ENCODE results near the gene TBC1D32. TPM values are rescaled to one million over a fixed set of nuclear protein-coding genes. Genes with fewer than 3 reads are reported as not detected.

TBC1D32 gene
- total RNA-seq, 2 experiments from 2014 or later = 9.4 to 9.8 TPM

DNA sequence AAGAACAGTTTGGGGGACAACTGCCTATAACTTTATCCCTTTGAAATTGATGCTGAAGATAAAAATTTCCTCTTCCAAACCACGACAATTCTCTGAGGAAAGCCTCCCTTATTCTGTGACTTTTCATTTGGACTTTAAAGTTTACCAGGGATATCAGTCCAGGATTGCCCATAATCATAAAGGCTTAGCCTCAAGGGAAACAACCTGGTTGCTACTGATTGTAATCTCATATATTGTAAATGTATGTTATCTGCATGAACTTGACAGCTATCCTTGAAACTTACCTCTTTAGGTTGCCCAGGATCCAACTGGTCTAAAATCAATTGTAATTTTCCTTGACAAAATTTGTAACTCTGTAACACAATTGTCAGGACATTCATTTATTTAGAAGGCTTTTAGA is 23.8 kb downstream of the TBC1D32 start:
- Histone ChIP-seq H3K4me3 (ENCODE audit: low read length) (no peak overlapping the region), H3K27ac (ENCODE audit: low read depth in 1 of 2, low read length in 2 of 2) (no peak overlapping the region), H3K9me3 (ENCODE audit: control insufficient read depth in 1 of 2, insufficient read depth in 1 of 2, low read length in 2 of 2) (no peaks in the 10 kb centered on the region), H3K27me3 (ENCODE audit: control insufficient read depth in 1 of 2, insufficient read depth in 2 of 2, low read length in 2 of 2) (no peaks in the 10 kb centered on the region), H3K4me1 (ENCODE audit: insufficient read depth, low read length) (no peaks in the 10 kb centered on the region), H3K36me3 (ENCODE audit: insufficient read depth, low read length) (no peaks in the 10 kb centered on the region)
- H3K27me3 Mint-ChIP-seq = no peaks in the 10 kb centered on the region
- ChIA-PET POLR2A (no interaction called here), CTCF (no interaction called here)
- no peak overlapping the region for H3K4me3 Mint-ChIP-seq
- H3K36me3 Mint-ChIP-seq (ENCODE audit: low read depth) = peaks cover 31% of the 10 kb centered on the region
- peaks cover 2% of the 10 kb centered on the region for H3K9me3 Mint-ChIP-seq
- TF ChIP-seq, protein P1, sequence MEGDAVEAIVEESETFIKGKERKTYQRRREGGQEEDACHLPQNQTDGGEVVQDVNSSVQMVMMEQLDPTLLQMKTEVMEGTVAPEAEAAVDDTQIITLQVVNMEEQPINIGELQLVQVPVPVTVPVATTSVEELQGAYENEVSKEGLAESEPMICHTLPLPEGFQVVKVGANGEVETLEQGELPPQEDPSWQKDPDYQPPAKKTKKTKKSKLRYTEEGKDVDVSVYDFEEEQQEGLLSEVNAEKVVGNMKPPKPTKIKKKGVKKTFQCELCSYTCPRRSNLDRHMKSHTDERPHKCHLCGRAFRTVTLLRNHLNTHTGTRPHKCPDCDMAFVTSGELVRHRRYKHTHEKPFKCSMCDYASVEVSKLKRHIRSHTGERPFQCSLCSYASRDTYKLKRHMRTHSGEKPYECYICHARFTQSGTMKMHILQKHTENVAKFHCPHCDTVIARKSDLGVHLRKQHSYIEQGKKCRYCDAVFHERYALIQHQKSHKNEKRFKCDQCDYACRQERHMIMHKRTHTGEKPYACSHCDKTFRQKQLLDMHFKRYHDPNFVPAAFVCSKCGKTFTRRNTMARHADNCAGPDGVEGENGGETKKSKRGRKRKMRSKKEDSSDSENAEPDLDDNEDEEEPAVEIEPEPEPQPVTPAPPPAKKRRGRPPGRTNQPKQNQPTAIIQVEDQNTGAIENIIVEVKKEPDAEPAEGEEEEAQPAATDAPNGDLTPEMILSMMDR (IDR thresholded peaks at IDR 0.05) = no peak
- ATAC-seq (ENCODE audit: poor library complexity) (no peak), DNase-seq (no peak)
- no peaks in the 10 kb centered on the region for H3K4me1 Mint-ChIP-seq (ENCODE audit: low read depth)
- no peak overlapping the region for H3K27ac Mint-ChIP-seq
- intact Hi-C loops (cut with DNase I, micrococcal nuclease) = loop anchor here in 1 of 2 experiments (10.0 kb wide), 1 partner anchor 724 kb away; no protein-coding TSS in a partner anchor

DNA sequence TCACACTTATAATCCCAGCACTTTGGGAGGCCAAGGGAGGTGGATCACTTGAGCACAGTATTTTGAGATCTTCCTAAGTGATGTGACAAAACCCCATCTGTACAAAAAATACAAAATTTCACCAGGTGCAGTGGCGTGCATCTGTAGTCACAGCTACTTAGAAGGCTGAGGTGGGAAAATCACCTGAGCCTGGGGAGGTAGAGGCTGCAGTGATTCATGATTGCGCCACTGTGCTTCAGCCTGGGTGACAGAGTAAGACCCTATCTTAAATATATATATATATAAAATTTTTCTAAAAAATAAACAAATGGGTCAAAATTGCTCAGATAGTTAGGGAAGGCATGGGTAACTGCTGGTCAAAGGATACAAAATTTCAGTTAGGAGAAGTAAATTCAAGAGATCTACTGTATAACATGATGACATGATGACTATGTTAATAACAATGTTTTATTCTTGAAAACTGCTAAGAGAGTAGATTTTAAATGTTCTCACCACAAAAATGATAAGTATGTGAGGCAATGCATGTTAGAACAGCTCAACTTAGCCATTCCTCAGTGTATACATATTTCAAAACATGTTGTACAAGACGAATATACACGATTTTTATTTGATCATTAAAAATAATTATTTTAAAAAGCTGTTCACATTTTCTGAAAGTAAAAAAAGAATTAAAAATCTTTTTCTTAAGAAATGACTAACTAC is 24.4 kb downstream of the TBC1D32 start:
- CTCF ChIA-PET = no interaction called here
- no peaks in the 10 kb centered on the region for H3K4me1 Mint-ChIP-seq (ENCODE audit: low read depth)

DNA sequence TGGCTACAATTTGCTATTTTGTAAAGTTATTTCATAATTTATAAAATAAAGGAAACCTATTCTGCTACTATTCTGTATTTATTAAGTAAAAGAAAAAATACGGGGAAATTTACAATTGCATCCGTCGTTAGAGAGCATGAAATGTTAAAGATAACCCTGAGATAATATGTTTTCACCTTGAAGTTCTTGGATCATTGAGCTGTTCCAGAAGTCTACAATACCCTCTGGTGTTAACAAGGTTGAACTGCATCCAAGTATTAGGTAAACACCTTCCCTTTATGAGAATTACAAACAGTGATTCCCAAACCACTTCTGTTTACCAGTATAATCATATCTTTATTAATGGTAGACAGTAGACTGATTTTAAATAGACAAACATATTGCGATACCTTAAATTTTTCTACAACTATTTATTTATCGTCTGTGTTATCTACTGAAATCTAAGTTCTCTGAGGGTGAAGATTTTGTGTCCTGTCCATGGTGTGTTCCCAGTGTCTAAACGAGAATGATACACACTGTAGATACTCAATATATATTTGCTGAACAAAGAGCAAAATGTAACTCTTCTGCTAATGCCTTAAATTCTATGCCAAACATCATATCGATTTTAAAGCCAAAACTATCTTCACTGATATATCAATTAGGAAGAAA is 28.2 kb downstream of the TBC1D32 start:
- Mint-ChIP-seq H3K27ac (no peak overlapping the region), H3K9me3 (no peaks in the 10 kb centered on the region), H3K27me3 (no peaks in the 10 kb centered on the region), H3K4me1 (ENCODE audit: low read depth) (no peaks in the 10 kb centered on the region), H3K4me3 (no peak overlapping the region), H3K36me3 (ENCODE audit: low read depth) (peaks cover 16% of the 10 kb centered on the region)
- Histone ChIP-seq H3K27ac (ENCODE audit: low read depth in 1 of 2, low read length in 2 of 2) (no peak overlapping the region), H3K36me3 (ENCODE audit: insufficient read depth, low read length) (no peaks in the 10 kb centered on the region), H3K27me3 (ENCODE audit: control insufficient read depth in 1 of 2, insufficient read depth in 2 of 2, low read length in 2 of 2) (no peaks in the 10 kb centered on the region), H3K4me1 (ENCODE audit: insufficient read depth, low read length) (no peaks in the 10 kb centered on the region), H3K4me3 (ENCODE audit: low read length) (no peak overlapping the region), H3K9me3 (ENCODE audit: control insufficient read depth in 1 of 2, insufficient read depth in 1 of 2, low read length in 2 of 2) (no peaks in the 10 kb centered on the region)
- CTCF ChIA-PET = interaction anchor here (2.1 kb wide), 1 partner anchor 11 kb away, joined by 6 read pairs; no protein-coding TSS in a partner anchor
- intact Hi-C loops (cut with DNase I, micrococcal nuclease) = loop anchor here (1.0 to 10.0 kb wide), 3 partner anchors 249 to 1951 kb away; no protein-coding TSS in a partner anchor
- DNase-seq (peak in 3 of 14 experiments; percentile 22 to 38 (median 26)), ATAC-seq (ENCODE audit: poor library complexity) (peak; percentile 64)
- TF ChIP-seq, protein P1 (IDR thresholded peaks at IDR 0.05) = peak; percentile 54
- POLR2A ChIA-PET = no interaction called here

More for the DNA sequence above, 24.4 kb downstream of the TBC1D32 start:
- H3K9me3 Mint-ChIP-seq = peaks cover 2% of the 10 kb centered on the region
- H3K9me3 ChIP-seq (ENCODE audit: control insufficient read depth in 1 of 2, insufficient read depth in 1 of 2, low read length in 2 of 2) = no peaks in the 10 kb centered on the region
- no peak overlapping the region for H3K4me3 Mint-ChIP-seq
- POLR2A ChIA-PET = no interaction called here
- no peaks in the 10 kb centered on the region for H3K36me3 ChIP-seq (ENCODE audit: insufficient read depth, low read length)
- no peaks in the 10 kb centered on the region for H3K27me3 ChIP-seq (ENCODE audit: control insufficient read depth in 1 of 2, insufficient read depth in 2 of 2, low read length in 2 of 2)
- H3K27ac Mint-ChIP-seq = no peak overlapping the region
- TF ChIP-seq, protein P1 (IDR thresholded peaks at IDR 0.05) = no peak
- no peak overlapping the region for H3K27ac ChIP-seq (ENCODE audit: low read depth in 1 of 2, low read length in 2 of 2)
- H3K27me3 Mint-ChIP-seq = no peaks in the 10 kb centered on the region
- no peak overlapping the region for H3K4me3 ChIP-seq (ENCODE audit: low read length)
- H3K36me3 Mint-ChIP-seq (ENCODE audit: low read depth) = peaks cover 27% of the 10 kb centered on the region
- ATAC-seq (ENCODE audit: poor library complexity) (no peak), DNase-seq (no peak)
- intact Hi-C loops (cut with DNase I, micrococcal nuclease) = loop anchor here (5.0 to 10.0 kb wide), 3 partner anchors 253 to 1955 kb away; no protein-coding TSS in a partner anchor
- H3K4me1 ChIP-seq (ENCODE audit: insufficient read depth, low read length) = no peaks in the 10 kb centered on the region

Measured in CD4-positive, alpha-beta T cell (primary cell).